GM04504 (cell line): ENCODE measurements around the gene DNAJC18.

Experiments used
- DNase-seq: peaks from one replicate; pipeline ENCODE4 v3.0.0-alpha.2; 2012; ENCODE audit warnings: low read depth

The DNAJC18 gene

DNA sequence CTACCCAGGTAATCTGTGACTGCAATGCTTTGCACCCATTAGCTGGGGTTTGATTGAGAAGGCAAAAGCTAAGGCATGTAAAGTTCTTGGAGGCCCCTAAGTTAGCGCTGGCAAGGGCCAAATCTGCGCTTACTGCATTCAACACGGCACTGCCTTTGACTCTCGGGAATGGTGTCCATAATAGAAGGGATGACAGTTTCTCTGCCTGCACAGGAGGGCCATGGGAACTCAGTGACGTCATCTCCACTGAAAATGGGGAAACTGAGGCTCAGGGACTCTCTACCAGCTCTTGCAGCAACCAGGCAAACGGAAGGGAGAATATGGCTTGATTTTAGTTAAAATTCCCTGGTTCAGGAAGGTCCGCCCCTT is 35.9 kb downstream of the DNAJC18 start:
- DNase-seq: no peak

DNA sequence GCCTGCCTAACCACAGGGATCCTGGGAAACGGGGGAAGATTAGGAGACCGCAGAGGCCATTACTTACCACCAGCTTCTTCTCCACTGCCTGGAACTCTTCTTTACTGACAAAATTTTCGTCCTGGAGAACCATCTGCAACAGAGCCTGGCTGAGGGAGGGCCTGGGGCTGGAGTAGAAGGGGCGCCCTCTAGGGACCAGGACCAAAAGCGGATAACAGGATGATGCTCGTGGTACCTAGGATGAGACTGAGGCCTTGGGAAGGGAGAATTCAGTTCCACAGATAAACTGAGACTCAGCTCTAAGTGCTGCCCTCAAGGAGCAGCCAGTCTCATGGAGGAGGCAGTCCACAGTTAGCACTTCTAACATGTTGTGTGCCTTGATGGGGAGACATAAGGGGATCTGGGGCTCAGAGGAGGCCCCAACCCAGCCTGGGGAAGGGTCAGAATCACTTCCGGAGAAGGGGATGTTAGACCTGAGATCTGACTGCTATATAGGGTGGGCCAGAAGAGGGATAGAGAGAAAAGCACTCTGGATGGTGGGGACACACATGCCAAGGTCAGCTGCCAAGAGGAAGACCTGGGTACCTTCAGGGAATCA is 36.7 kb downstream of the DNAJC18 start:
- DNase-seq: no peak

DNA sequence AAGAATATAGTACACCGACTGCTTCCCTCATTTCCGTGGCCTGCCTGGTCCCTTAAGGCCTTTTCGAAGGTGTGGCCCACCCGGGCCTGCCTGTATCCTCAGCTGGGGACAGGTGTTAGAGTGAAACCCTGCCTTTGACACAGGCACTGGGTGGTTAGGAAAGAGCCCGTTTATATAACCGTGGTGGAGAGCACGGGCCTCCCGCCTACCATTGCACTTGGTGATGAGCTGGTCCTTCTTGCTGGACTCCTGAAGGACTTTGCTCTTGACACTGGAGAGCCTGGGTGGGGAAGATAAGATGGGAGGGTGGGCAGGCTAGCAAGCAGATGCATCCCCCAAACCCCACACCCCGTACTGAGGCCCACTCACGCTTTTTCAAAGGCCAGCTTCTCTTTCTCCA is 37.8 kb downstream of the DNAJC18 start:
- DNase-seq: no peak

DNA sequence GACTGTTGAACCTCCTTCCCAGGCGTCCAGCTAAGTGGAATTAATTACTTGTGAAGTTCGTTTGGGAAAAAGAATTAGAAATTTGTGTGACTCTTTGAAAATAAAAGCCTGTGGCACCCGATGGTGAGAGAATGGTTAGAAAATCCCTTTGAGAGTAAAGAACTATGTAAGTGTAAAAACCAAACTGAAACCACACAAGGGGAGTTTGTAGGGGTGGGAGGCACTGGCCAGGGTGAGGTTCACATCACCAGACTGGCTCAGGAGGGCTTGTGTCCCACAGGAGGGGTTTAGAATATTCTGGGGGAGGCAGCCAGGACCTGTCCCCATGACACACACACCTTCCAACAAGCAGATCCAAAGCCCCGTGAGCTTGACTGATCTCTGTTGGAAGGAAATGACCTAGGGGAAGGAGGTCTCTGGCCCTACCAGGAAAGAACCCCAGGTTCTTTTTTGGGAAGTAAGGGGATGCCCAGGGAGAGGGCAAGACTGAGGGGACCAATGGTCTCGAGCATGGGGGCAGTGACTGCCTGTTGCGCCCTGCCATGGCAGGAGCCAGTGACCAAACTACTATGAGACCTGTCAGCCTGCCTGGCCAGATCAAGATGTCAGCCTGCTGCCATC is 39.7 kb downstream of the DNAJC18 start:
- DNase-seq: no peak

DNA sequence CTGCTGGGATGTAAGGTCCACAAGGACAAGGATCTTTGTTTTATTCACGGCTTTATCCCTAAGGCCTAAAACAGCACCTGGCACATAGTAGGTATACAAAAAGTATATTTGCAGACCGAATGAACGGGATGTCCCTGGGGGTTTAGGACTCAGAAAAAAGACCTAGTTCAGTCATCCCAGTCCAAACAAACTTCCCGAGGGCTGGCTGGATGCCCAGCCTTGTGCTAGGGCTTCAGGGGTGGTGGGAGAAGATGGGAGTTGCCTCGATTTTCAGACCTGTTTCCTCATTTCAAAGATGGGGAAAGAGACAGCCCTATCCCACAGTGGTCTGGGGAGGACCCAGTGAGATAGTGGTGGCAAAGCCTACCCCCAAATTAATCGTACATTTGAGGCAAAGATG is 41.4 kb downstream of the DNAJC18 start:
- no peak for DNase-seq

DNA sequence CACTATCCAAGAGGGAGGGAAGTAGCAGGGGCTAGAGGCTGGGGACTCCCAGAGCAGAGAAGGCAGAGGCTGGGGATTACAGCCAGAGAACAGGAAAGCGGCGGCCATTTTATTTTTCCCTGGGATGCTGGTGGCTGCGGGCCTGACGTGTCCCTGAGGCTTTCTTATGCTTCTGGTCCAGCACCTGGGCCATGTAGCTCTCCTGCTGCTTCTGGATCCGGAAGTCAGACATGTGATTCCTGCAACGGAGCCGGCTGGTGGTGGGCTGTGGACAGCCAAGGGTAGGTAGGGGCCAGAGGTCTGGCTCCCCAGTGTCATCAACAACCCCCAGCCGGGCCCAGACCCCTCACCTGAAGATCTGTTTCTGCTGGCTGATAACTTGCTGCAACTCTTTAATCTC is 42.6 kb downstream of the DNAJC18 start:
- no peak for DNase-seq

DNA sequence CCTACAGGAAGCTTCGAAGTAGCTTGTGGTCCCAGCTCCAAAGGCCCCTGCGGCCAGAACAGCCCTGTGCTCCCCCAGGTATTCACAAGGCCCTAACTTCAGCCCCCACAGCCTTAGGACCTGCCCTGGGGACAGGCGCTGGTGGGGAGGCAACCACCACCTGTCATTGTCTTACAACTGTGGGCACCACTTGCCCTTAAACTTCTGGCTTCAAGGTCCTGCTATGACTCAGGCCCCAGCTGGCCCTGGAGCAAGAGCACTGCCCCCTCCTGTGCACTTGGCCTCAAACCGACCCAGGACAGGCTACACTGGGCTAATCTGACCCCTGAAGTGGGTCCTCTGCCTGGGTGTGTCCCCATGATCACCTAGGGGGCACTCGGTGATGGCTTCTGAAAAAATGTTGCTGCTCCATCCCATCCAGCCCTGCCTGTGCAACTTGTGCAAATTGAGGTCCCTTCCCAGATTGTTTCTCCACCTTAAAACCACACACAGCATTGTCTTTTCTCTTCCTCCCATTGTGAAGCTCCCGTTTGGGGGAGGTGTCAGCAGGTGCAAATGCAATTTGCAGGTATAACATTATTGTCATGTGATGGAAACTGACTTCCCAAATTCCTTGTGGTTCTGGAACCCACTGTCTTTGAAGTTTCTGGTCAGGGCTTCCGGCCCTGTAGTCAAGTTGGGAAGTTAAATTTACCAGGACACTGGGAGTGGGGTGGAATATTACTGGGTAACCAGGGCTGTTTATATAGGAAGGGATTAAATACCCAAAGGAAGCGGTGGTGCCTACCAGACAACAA is 43.3 kb downstream of the DNAJC18 start:
- no peak for DNase-seq

DNA sequence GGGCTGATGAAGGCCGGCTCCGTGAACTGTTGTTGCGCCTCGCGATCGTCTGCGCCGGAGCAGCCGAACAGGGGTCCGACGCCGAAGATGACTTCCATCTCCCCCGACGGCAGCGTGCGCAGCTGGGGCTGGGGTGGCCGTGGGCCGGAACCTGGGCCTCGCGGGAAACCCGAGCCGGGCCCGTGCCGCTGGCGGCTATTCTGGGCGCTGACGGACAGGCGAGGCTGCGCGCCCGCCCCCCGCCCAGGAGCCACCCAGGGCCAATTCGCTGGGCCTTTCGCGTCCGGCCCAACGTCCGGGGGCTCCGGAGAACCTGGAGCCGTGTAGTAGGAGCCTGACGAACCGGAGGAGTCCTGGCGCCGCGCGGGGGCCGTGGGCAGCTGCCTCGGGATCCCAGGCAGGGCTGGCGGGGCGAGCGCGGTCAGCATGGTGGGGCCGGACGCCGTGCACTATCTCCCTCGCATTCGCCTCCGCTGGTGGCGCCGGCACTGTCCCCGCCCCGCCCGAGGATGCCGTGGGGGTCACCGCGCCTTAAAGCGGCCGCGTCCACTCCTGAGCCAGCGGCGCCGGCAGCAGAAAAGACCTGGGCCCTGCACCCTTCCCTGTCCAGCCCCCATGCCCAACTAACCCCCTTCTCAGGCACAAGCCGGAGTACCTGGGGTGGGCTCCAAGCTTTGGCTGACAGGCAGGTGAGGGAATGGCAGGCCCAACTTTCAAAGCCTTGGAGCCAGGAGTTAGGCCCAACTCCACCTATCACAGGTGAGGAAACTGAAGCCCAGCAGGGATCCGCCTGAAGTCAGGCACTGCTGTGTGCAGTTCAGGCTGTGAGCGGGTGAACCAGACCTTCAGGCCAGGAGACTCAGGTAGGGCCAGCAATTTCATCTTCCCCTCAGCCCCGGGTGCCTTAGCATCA is 44.4 kb downstream of the DNAJC18 start, which contains the start of gene PROB1:
PROB1 (minus strand) TSS at position 451 of the 913 bp plus-strand sequence; CDS start at position 428, 23 bp downstream.
- DNase-seq: no peak

DNA sequence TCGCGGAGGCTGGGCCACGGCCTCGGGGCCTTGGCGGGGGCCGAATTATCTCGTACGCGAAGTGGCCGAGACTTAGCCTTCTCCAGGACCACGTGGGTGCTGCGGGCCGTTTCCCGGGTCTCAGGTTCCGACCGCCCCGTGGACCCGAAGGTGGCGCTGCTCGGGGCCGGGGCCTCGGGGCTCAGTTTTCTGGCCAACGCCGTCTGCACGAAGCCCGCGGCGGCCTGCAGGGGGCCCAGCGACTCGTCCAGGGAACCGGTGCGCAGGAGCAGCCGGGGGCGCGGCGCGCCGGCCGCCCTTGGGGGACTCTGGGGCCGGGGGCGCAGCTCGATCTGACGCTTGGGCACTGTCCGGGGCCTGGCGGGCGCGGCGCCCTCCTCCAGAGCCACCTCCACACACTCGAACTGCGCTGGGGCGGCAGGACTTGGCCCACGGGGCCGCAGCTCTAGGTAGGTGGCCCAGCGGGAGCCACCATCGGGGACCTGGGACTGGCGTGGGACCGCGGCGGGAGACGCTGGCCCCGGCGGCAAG is 45.1 kb downstream of the DNAJC18 start:
- no peak for DNase-seq

DNA sequence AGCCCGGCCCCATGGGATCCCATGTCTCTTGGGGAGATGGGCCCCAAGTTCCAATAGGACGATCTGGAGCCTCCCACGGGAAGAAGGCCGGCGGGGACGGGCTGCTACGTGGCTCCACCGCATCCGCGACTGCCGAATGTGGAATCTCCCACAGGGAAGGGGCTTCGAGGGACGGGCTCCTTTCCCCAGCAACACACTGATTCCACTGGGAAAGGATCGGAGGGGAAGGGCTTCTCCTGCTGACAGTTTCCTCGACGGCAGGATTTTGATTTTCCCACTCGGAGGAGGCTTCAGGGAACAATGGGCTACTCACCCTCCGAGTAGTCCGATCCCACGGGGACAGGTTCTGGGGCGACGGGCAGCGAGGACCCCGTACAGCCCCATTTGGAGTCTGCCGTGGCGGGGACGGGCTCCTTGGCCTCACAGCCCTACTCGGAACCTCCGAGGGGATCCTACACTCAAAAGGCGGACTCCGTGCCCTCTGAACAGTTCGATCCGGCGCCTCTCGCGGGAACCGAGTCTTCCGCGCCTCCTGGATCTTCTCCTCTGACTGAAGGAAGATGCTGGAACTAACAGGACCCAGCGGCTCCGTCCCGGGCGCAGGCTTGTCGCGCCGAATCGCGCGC is 45.7 kb downstream of the DNAJC18 start:
- DNase-seq: no peak

DNA sequence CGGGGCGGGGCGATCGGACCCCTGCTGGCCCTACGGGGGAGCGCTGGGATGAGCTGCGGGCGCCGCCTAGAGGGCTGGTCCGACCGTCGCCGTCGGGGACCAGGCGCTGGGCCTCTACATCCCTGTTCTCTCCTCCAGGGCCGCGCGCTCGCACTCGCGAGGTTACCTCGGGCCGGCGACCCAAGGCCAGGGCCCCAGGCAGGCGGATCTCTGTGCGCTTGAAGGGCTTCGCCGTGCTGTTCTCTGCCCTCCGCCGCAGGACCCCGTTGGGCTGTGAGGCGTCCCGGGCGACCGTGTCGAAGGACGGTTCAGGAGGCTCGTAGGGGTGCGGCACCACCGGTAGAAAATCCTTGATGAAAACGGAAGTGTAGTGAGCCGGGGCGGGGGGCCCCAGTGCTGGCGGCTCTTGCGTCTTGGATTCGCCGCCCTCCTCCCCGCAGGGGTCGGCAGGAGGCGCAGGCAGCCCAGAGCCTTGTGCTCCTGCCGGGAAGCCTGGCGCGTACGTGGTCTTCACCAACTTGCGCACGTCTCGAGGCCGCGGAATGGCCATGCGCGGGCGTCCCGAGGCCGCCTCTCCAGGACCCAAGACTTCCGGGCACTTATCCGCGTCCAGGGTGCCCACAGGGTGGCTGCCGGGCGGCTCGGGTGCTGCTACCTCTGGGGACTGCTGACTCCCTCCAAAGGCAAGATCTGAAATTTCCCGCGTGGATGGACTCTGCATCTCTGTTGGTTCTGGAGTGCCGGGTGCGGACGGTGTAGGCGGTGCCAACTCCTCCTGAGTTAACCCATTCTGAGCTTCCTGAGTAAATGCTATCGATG is 46.4 kb downstream of the DNAJC18 start:
- no peak for DNase-seq

DNA sequence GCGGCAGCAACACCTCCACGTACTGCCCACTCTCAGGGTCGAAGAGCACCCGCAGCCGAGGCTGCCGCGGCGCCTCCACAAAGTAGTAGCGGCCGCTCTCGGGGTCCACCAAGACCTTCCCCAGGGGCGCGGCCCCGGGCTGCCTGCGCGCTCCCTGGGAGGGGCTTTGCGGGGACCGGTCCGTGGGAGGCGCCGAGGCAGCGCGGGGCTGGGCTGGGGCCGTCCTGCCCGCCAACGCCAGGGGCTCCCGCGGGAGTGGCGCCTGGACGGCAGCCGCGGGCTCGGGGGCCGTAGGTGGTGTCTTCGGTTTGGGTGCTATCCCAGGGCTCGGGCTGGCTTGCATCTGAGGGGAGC is 47.0 kb downstream of the DNAJC18 start:
- DNase-seq: no peak

DNA sequence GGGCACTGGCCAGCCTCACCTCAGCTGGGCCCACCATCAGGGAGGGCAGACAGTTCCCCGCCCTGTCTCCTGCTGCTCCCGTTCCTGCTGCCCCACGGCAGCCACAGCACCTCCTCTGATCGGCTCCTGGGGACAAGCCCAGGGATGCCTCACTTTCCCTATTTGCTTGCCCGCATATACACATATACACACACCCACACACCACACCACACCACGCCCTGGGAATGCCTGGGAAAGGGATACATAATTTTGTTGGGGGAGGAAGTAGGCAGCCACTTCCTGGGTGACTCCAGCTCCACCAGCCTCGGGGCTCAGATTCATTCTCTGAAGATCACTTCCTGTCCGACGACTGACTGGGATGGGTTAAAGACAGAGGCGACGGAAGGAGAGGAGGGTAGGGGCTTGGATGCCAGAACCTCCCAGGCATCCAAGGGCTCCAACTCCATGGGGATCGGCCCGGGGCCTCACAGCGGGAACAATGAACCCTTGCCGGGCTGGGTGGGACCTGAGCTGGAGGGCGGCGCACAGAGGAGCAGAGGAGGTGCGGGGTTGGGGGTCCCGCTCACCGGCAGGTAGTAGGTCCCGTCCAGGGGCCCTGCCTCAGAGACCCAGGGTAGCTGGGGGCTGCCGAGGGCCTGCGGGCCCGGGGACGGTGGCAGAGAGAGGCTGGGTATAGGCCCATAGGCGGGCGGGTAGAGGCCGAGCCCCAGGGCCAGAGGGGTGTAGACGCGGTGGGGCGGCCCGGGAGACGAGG is 47.6 kb downstream of the DNAJC18 start:
- DNase-seq: no peak

DNA sequence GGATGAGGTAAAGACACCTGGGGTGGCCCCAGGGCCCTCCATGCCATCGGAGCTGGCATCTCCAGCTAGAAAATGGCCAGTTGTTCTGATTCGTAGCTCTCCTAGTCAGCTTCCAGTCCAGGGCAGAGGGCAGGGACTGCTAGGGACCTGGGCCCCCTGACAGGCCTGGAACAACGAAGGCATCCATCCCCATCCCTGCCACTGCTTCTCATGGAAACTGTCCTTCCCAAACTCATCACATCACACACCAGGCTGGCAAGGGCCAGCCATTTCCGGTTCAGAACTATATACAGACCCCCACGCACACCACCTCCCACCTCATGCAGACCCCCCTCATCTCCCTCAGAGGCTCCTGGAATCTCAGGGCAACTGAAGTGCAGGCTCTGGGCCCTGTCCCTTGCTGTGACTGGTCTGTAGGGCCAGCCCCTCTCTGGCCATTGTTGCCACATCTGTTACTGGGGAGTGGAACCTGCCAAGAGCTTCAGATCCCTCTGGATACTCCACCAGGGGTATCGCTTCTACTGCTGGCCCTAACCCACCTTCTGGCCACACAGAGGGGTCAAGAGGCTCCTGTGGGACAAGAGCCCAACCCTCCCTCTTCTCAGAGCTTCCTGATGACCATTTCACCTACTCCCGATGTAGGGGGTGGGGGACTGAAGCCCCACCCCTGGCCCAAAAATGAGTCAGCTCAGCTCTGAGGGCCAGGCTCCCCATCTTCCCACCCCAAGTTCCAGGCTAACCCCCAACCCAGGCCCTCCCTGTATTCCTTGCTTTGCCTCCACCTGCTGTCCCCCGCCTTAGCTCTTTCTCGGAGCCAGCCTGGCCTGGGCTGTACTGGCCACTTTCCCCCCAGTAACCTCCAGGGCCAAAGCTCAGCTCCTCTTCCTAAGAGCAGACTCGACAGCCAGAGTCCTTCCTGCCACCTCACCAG is 48.4 kb downstream of the DNAJC18 start:
- no peak for DNase-seq

DNA sequence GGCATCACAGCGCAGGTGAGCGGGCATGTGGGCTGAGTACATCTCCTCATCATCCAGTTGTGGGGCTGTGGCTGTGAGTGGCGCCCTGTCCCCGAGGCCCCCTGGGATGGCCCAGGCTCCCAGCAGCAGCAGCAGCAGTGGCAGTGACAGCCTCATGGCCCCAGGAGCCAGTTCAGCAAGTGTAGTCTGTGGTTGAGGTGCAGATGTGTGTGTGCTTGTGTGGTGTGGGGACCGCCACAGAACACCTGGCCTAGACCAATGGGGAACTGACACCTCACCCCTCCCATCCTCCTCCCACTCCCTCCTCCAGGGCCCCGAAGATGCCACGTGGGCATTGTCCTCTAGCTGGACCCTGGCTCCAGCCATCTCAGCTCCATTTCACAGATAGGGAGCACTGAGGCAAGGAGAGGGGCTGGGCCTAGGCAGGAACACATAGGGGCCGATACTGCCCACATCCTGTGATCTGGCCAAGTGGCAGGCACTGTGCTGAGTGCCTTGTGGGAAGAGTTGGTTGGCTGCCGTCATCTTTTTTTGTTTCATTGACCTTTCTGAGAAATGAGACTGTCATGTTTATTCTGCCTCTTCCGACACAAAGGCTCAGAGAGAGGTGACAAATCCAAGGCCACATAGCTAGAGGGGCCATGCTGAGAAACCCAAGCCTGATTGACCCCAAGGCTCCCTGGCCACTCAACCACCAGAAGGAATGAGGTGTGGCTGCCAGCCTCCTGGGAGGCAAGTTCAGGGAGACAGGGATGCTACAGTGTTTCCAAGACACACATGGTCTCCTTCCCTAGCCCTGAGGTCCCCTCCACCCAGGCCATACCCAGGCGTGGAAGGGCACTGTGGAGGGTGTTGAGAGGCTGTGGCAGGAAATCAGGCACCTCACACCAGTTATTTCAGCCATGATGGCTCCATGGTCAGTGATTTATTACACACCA is 49.4 kb downstream of the DNAJC18 start, which contains the start of gene MZB1:
MZB1 (minus strand) TSS at position 213 of the 938 bp plus-strand sequence; CDS start at position 156, 57 bp downstream.
- no peak for DNase-seq

DNA sequence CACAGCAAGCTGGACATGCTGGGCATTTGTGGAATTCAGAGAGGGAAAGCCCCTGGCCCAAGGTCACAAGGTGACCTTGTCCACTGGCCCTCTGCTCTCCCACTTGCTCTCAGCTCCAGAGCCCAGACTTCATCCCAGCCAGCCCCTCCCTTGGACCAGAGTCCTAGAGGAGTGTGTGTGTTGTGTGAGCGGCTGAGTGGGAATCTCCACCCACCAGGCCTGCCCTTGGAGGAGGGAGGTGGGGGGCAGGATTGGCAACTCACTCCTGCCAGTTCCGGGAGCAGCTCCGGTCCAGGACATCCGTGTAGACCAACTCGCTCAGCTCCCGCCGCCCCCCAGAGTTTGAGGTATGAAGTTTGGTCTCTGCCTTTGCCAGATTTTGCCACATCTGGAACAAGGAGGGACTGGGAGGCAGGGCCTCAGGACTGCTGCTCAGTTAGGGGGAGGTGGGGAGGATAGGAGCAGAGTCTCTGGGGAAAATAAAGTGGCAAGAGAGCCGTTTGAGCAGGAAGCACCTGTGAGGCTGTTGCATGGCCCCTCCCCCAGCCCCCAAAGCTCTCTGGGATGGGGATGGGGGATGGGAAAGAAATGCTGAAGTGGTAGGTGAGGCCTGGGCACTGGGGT is 51.0 kb downstream of the DNAJC18 start:
- no peak for DNase-seq

DNA sequence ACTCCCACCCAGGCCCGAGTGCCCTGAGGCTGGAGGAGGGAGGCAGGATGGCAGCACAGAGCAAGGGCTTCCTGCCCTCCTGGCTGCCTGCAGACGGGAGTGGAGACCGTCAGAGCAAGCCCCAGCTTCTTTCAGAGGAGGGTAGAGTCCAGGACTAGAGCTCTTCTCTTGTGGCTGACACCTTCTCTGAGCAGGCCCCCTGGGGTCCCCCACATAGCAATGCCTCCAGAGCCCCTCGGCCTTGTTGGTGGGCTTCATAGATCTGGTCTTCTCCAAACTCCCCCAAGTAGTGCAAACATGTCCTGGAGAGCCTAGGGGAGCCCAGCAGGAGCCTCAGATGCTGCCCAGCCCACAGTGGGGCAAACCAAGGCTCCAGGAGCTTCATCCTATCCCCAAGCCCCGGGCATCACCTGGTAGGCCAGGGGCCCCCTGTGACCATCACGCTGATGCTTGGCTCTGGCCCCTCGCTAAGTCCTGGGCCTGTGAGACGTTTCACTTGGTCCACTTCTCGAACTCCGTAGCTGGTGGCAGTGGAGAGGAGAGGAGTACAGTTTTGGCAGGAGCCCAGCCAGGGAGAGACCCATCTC is 51.6 kb downstream of the DNAJC18 start:
- DNase-seq: no peak
